IPS DF 19.7 (cell line): ENCODE data around the gene PYDC1.
A peak's percentile ranks its signal among the peaks of the same experiment; 100 is the strongest.
"Not testable (repeated sequence)": the region's sequence is repeated elsewhere in the genome, so short reads cannot be mapped to it uniquely, and the experiment has no call there.

ENCODE experiments used
- DNase-seq: peaks from one replicate; pipeline ENCODE4 v3.0.0-alpha.2; 2013; ENCODE audit warnings: low read depth, low spot score

PYDC1 gene

DNA sequence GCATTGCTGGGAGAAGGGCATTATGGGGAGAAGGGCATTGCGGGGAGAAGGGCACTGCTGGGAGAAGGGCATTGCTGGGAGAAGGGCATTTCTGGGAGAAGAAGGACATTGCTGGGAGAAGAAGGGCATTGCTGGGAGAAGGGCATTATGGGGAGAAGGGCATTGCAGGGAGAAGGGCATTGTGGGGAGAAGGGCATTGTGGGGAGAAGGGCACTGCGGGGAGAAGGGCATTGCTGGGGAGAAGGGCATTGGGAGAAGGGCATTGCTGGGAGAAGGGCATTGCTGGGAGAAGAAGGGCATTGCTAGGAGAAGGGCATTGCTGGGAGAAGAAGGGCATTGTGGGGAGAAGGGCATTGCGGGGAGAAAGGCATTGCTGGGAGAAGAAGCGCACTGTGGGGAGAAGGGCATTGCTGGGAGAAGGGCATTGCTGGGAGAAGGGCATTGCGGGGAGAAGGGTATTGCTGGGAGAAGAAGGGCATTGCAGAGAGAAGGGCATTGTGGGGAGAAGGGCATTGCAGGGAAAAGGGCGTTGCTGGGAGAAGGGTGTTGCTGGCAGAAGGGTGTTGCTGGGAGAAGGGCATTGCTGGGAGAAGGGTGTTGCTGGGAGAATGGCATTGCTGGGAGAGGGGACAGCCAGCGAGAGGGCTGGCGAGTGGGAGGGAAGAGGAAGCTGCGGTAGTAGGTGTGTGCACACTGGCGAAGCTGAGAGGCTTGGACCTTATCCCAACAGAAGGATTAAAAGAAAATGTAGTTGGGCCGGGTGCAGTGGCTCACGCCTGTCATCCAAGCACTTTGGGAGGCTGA is 4.6 kb upstream of the PYDC1 start:
- DNase-seq, result no peak

DNA sequence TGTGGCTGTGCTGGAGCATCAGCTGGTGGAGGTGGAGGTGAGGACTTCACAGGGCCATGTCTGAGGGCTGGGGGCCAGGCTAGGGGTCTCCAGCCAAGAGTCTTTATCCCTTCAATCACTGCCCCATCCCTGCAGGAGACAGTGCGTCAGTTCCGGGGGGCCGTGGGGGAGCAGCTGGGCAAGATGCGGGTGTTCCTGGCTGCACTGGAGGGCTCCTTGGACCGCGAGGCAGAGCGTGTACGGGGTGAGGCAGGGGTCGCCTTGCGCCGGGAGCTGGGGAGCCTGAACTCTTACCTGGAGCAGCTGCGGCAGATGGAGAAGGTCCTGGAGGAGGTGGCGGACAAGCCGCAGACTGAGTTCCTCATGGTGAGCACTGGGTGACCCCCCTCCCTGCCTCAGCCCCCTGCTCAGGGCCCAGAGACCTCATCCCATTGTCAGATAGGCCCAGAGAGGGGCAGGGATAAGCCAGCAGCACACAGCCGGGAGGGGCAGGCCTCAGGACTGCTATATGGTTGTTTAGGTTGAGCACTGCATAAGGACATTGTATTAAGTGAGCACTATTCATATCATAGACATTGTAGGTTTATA is 2.3 kb upstream of the PYDC1 start:
- no peak for DNase-seq

DNA sequence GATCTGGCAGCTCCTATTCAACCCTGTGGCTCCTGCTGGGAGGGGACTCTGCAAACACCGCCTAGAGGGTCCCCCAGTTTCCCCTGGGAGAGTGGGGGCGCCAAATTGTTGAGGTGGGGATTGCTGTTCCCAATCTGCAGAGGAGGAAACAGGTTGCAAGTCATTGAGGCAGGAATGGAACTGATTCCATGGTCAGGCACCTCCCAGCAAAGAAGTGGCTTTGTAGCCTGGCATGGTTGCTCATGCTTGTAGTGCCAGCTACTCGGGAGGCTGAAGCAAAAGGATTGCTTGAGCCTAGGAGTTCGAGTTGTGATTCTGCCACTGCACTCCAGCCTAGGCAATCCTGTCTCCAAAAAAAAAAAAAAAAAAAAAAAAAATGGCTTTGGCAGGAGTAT is 198 bp upstream of the PYDC1 start:
- DNase-seq, result no peak

DNA sequence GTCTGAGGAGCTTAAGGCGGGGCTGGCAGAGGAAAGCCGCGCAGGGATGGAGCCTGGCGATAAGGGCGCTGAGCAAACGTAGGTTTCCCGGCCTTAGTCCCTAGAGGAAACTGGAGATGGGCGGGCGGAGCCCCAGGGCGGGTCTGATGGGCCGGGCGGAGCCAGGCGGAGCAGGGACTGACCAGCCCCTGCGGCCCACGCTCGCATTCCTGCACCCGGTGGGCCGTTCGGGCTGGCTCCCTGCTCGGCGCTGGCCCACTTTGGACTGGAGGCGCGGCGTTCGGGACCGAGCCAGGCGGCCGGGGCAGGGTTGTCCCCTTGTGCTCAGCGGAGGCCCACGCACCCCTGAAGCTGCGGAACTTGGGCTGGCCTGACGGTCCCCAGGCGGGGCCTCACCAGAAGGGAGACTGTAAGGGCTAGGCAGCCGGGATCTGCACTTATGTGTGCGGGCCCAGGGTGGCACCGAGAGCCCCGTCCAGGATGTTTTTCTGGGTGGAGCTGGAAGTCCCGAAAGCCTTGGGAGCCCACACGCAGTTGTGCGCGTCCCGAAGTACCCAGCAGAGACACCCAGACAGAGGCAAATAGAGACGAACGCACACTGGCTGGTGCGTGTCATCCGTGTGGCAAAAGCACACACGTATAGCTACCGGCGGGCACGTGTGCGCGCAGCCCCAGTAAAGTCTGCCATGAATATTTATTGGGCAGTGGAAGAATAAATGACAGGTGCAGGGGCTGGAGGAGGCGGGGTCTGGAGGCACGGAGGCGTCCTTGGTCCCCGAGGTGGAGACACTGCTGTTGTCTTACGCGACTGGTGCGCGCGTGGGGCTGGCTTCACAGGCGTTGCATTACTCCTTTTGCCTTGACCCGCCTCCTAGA is 1.4 kb downstream of the PYDC1 start:
- DNase-seq, result peak; percentile 82

DNA sequence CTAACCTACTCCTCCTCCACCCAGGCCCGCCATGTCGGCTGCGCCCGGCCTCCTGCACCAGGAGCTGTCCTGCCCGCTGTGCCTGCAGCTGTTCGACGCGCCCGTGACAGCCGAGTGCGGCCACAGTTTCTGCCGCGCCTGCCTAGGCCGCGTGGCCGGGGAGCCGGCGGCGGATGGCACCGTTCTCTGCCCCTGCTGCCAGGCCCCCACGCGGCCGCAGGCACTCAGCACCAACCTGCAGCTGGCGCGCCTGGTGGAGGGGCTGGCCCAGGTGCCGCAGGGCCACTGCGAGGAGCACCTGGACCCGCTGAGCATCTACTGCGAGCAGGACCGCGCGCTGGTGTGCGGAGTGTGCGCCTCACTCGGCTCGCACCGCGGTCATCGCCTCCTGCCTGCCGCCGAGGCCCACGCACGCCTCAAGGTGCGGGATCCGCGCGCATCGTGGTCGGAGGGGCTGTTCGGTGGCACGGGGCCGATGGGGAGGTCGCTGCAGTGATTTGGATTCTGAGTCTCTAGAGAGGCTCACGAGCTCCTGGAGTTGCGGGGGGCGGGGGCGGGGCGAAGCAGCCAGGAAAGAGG is 2.1 kb downstream of the PYDC1 start:
- DNase-seq, result no peak

DNA sequence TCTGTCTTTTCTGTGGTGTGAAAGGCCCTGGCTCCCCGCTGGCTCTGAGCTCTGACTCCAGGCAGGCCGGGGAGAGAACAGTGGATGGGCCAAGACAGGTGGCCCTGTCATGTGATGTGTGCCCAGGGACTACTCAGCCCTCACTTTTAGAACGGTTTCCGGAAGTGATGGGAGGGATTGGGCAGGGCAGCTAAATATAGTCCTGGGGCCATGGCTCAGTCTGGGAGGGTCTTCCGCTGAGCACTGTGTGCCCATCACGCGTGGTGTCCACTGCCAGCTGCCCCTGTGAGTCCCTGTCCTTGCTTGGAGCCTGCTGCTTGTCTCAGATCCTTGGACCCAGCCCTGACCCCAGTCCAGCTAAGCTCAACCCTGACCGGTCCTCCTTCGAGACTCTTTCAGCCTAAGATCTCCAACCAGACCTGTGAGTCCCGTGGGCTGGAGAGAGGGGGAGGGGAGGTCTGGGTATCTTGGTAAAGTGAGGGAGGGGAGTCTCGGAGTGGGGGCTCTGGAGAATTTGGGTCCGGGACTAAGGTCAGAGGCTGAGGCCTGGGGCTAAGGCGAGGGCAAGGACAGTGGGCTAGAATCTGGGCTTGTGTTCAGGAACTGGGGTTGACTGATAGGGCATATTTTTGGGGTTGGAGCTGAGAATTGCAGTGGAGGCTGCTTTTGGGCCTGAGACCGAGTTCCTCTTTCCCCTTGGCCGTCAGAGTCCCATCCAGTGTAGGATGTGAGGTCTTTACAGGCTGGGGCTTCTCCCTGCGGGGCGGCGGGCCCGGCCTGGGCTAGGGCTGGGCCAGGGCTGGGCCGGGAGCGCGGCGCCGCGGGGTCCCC is 2.8 kb downstream of the PYDC1 start, which contains the start of gene TRIM72:
TSS of gene TRIM72 (plus strand) at position 243 of the 831 bp plus-strand sequence. CDS start 620 bp downstream, outside the sequence.
- DNase-seq, result no peak

DNA sequence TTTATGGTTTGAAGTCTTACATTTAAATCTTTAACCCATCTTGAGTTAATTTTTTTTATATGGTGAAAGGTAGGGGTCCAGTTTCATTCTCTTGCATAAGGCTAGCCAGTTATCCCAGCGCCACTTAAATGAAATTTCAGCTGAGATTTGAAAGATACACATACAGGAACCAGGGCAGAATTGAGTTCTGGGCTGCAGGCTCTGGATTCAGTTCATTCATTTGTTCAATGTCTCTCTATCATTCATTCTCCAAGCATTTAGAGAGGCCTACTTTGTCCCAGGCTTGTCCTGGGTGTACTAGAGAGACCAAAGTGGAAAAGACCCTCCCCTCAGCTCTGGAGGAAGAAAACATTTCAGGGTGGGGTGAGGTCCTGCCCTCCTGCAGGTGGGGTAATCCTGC is 3.6 kb downstream of the PYDC1 start:
- DNase-seq, result no peak

DNA sequence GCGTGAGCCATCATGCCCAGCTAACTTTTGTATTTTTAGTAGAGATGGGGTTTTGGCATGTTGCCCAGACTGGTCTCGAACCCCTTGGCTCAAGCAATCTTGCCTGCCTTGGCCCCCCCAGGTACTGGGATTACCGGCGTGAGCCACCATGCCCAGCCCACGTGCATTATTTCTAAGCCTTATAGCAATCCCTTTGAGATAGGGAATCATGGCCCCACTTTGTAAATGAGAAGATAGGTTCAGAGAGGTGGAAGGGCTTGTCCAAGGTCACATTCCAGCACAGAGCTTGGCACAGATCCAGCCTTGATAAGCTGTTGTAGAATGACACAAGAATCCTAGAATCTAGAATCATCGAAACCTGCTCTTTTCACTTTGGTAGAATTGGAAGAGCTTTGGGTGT is 10.2 kb downstream of the PYDC1 start:
- no peak for DNase-seq

DNA sequence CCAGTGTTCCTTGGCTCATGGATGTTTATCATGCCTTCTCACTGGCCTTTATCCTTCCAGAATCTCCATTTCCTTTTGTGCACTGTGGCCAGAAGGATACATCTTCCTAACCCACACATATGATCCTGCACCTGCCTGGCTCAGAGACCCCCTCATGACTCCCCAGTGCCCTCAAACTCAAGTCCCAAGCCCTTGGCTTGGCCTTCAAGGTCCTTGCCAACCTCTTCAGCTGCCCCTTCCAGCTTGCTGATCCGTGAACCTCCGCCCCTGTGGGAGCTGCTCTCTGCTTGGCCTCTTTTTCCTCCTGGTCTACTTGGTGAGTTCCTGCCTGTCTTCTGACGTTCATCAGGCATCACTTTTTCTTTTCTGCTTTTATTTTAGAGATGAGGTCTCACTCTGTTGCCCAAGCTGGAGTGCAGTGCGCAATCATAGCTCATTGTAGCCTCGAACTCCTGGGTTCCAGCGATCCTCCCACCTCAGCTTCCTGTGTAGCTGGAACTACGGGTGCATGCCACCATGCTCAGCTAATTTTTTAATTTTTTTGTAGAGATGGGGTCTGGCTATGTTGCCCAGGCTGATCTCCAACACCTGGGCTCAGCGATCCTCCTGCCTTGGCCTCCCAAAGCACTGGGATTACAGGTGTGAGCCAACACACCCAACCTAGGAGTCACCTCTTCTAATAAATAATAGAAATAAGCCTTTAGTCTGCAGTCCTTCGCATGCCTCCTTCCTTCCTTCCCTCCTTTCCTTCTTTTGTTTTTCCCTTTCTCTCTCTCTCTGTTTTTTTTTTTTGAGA is 11.9 kb downstream of the PYDC1 start:
- no peak for DNase-seq

DNA sequence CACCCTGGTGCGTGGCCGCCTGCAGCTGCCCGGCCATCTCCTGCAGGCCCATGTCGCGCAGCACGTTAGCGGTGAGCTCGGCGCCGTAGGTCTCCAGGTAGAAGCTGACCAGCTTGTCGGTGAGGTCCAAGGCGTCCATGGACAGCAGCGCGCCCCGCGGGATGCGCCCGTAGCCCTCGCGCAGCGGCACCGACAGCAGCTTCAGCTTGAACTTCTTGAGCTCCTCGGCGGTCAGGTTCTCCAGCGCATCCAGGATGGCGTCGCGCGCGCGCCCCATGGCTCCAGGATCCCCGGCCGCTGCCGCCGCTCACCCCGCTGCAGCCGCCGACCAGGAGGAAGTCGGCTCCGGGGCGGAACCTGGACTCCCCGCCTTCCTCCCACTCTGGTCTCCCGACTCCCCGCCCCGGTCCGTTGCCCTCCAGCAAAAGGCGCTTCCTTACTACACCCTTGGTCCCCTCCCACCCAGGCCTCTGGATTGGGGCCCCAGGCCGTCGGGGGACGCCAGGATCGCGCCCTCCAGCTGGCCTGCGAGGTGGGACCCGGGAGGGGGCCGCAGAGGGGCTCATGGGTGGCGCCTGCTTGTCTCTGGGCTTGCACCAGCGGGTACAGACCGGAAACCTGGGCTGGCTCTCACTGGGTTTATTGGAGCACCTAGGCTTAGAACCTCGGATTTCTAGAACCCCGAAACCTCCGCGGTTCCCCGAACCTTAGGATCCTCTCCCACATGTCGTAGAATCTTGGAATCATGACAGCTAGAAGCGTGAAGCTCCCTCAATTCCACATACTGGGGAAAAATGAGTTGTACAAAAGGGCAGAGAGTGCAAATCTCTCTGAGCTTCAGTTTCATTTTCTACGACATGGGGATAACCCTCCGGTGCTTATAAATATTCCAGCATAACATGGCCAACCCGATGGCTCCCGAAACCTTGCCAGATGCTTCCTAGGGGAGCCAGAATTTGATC is 14.2 kb downstream of the PYDC1 start, which contains the start of gene PYCARD:
TSS of gene PYCARD (minus strand) at position 347 of the 962 bp plus-strand sequence. CDS start at position 277, 70 bp downstream.
- no peak for DNase-seq

DNA sequence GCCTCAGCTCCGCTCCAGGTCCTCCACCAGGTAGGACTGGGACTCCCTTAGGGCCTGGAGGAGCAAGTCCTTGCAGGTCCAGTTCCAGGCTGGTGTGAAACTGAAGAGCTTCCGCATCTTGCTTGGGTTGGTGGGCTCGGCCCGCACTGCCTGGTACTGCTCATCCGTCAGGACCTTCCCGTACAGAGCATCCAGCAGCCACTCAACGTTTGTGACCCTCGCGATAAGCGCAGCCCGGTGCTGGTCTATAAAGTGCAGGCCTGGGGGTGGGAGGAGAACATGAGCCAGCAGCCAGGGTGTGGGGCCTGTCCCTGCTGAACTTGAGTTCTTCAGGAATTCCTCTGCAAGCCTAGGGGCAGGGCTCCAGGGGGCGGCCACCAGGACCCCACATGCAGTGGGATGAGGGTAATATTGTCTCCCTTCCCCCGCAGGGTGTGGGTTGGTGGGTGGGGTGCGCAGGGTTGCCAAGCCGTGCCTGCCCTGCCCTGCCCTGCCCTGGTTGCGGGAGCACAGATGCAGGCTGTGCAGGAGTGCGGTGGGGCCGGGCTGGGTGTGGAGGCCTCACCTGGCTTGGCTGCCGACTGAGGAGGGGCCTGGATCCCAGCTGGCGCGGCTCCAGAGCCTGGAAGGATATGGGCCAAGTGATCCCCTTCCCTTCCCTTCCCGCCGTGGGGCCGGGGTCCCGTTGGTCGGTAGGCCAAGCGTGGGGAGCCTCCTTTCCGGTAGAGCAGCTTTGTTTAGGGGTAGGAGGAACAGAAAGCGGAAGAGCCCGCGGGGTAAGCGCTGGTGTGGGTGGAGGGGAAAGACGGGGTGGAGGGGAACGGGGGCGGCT is 15.1 kb downstream of the PYDC1 start:
- DNase-seq, result no peak

DNA sequence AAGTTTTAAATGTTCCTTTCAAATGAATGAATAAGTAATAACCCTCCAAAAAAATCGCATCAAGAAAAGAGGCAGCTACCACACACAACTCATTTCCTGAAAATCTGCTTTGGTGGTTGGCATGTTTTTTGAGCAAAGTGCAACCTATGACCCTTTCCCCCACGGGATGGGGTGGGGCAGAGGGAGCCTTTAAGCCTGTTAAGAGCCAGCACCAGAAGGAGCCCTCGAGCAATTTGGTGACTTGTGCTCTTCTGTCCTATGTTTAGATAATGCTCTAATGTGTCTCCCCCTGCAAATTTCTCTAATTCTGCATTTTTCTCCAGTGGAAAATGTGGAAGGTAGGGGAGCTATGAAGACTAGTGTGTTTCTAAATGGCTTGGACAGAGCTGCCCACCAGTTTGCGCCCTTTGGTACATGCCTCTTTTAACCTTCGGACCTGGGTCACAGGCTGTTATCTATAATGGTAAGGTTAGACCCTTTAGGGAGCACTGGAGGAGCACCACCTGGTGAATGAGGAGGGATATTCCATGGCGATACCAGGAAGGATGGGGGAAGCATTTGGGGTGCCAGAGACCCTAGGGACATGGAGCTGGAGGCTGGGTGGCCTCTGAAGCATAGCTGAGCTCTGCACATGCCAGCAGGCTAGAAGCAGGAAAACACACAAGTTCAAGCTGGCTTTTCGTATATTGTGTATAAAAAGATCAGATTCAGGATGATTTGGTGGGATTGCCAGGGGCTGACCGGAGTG is 15.9 kb downstream of the PYDC1 start:
- no peak for DNase-seq

DNA sequence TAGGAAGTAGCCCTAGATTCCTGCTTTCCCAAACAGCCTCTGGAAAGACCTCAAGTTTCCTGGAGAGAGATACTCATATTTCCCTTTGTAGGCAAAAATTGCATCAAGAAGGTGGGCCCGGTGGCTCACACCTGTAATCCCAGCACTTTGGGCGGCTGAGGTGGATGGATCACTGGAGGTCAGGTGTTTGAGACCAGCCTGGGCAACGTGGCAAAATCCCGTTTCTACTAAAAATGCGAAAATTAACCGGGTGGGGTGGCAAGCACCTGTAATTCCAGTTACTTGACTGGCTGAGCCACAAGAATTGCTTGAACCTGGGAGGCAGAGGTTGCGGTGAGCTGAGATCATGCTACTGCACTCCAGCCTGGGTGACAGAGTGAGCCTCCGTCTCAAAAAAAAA is 16.8 kb downstream of the PYDC1 start:
- DNase-seq, result not testable (repeated sequence)

DNA sequence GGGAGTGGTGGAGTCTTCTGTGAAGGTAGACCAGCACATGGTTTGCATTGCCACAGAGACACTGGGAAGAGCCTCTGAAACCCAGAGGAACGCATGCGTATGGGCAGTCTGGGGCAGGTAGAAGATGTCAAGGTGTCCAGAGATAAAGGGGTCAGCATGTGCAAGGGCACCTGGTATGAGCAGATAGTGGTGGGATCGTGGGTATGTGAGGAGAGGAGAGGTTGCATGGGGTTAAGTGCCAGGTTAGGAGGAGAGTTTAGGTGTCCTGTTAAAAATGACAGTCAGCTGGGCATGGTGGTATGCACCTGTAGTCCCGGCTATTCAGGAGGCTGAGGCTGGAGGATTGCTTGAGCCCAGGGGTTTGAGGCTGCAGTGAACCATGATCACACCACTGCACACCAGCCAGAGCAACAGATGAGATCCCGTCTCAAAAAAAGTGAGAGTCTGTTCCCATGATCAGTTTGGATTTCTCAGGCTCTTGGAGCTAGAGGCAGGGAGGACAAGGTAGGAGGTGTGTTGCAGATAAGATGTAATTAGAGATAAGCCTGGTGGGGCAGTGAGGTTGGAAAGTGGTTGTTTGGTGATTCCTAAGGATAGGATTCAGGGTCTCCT is 17.4 kb downstream of the PYDC1 start:
- DNase-seq, result no peak

DNA sequence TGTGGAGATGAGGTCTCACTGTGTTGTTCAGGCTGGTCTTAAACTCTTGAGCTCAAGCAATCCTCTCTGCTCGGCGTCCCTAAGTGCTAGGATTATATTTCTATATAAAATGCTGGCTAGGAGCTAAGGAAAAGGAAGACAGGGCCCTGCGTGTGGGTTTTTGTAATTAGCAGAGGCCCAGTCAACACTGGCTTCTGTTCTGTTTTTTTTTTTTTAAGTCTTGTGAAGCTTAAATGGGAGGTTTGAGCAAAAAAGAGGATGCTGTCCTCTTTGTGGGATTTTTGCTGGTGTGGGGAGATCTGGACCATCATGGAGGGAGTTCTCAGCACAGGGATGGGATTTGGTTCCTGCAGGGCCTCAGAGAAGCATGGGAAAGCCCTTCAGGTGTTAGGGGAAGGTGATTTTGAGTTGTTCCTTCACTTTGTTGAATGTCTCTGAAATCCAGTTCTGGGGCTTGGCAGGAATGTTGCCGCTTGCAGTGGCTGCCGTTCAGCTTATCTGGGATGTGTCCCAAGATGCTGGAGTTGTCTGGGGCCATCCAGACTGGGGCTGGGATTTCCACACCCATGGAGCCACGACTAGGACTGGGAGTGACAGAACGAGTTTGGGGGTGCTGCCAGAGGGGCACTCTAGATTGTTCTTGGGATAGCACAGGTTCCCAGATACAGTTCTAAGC is 18.6 kb downstream of the PYDC1 start:
- DNase-seq, result no peak
